WERI-Rb-1 (cell line): ENCODE results near the gene CHD6.
A peak's percentile ranks its signal among the peaks of the same experiment; 100 is the strongest.

Experiments used
- DNase-seq: peaks from one replicate; pipeline ENCODE4 v3.0.0-alpha.2; 2020
- H3K27ac ChIP-seq: fragments of 250-450 bp; sonication (Bioruptor Pico); 2 replicates; pipeline ENCODE4 v1.5.1; 2020; ENCODE audit warnings: mild to moderate bottlenecking, moderate library complexity
- H3K27me3 ChIP-seq: fragments of 250-450 bp; sonication (Bioruptor Pico); 2 replicates; pipeline ENCODE4 v1.5.1; 2021; ENCODE audit warnings: mild to moderate bottlenecking, low read depth, moderate library complexity; ENCODE audit not compliant: insufficient read depth, severe bottlenecking
- H3K36me3 ChIP-seq: fragments of 250-450 bp; sonication (Bioruptor Pico); 2 replicates; pipeline ENCODE4 v1.5.1; 2020; ENCODE audit warnings: mild to moderate bottlenecking, moderate library complexity
- H3K4me3 ChIP-seq: 2 replicates; pipeline ENCODE4 v1.5.1; 2011; ENCODE audit warnings: low read depth, mild to moderate bottlenecking, control low read depth, low read length
- H3K9me3 ChIP-seq: fragments of 250-450 bp; sonication (Bioruptor Pico); 2 replicates; pipeline ENCODE4 v1.5.1; 2021; ENCODE audit warnings: mild to moderate bottlenecking, moderate library complexity; ENCODE audit not compliant: severe bottlenecking
- CTCF ChIP-seq: IDR thresholded peaks from 2 replicates; pipeline ENCODE4 v1.5.1; 2011; ENCODE audit warnings: low read depth, mild to moderate bottlenecking, control low read depth, inconsistent platforms, low read length

The CHD6 gene

GRCh38 chr20:41615110-41615509 is 3.1 kb downstream of the CHD6 start:
- DNase-seq = no peak
- no peak for TF ChIP-seq CTCF
- no peaks in the 10 kb centered on the region for H3K27me3 ChIP-seq
- no peak overlapping the region for H3K4me3 ChIP-seq
- H3K27ac ChIP-seq = no peak overlapping the region
- no peaks in the 10 kb centered on the region; the same call in 1 of the 2 replicates for H3K36me3 ChIP-seq
- H3K9me3 ChIP-seq = no peaks in the 10 kb centered on the region

- H3K36me3 ChIP-seq = no peaks in the 10 kb centered on the region; the same call in 1 of the 2 replicates
- no peak overlapping the region for H3K27ac ChIP-seq
- no peaks in the 10 kb centered on the region for H3K27me3 ChIP-seq
- TF ChIP-seq CTCF = no peak
- no peak for DNase-seq
- H3K4me3 ChIP-seq = no peak overlapping the region
- no peaks in the 10 kb centered on the region for H3K9me3 ChIP-seq
Observed at GRCh38 chr20:41613321-41613720, 4.9 kb downstream of the CHD6 start.

- Histone ChIP-seq H3K9me3 (no peaks in the 10 kb centered on the region), H3K27me3 (no peaks in the 10 kb centered on the region), H3K36me3 (no peaks in the 10 kb centered on the region; the same call in 1 of the 2 replicates), H3K4me3 (no peak overlapping the region), H3K27ac (no peak overlapping the region)
- DNase-seq = no peak
- TF ChIP-seq CTCF = no peak
Observed at GRCh38 chr20:41609474-41609873, 8.7 kb downstream of the CHD6 start.

GRCh38 chr20:41608606-41609005 is 9.6 kb downstream of the CHD6 start:
- Histone ChIP-seq H3K27ac (no peak overlapping the region), H3K36me3 (no peaks in the 10 kb centered on the region; the same call in 1 of the 2 replicates), H3K4me3 (no peak overlapping the region), H3K9me3 (no peaks in the 10 kb centered on the region), H3K27me3 (no peaks in the 10 kb centered on the region)
- no peak for TF ChIP-seq CTCF
- DNase-seq = no peak

- Histone ChIP-seq H3K27me3 (no peaks in the 10 kb centered on the region), H3K27ac (no peak overlapping the region), H3K4me3 (no peak overlapping the region), H3K9me3 (no peaks in the 10 kb centered on the region), H3K36me3 (no peaks in the 10 kb centered on the region; the same call in 1 of the 2 replicates)
- no peak for DNase-seq
- TF ChIP-seq CTCF = no peak
Observed at GRCh38 chr20:41607791-41608190, 10.4 kb downstream of the CHD6 start.

DNA sequence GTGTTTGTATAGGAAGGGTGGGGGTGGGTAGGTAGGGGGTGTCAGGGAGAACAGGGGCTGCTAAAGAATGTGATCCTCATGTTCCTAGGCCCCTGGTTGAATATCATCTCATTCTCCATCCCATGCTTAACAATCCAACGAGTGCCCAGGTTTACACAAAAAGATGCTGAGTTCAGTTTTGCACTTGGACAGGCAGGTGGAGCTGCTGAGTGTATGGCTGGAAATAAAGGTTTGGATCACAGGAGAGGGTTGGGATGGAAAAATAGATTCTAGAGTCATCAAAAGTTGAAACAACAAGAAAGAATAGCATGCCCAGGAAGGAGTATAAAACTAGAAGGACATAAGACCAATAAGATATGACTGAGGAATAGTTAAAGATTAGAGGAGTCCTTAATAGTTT is 14.2 kb downstream of the CHD6 start:
- no peaks in the 10 kb centered on the region for H3K27me3 ChIP-seq
- no peak for DNase-seq
- H3K27ac ChIP-seq = no peak overlapping the region
- peak; percentile 34; the same call in 1 of the 2 replicates for TF ChIP-seq CTCF
- peaks cover 15% of the 10 kb centered on the region for H3K9me3 ChIP-seq
- H3K36me3 ChIP-seq = peaks cover 3% of the 10 kb centered on the region
- H3K4me3 ChIP-seq = no peak overlapping the region
